Measurements from ENCODE around the gene C19orf47.

DNA sequence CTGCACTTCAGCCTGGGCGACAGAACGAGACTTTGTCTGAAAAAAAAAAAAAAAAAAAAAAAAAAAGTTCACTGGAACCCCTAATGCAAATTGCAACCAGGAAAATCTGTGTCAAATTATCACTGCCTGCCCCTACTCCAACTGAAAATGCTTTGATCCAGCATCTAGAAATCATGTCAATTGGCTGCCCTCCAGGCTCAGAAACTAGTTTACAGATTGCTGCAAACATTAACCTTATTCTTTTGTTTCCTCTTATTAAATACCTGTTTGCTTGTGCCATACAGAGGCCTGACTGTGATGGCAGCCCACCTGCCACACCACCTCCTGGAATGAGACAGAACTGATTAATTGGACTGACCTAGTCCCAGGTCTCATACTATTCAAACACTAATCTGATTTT is 44.4 kb downstream of the C19orf47 start:
- TF ChIP-seq POLR2AphosphoS5 (IDR thresholded peaks at IDR 0.05), result no peak
- TF ChIP-seq, protein P1, sequence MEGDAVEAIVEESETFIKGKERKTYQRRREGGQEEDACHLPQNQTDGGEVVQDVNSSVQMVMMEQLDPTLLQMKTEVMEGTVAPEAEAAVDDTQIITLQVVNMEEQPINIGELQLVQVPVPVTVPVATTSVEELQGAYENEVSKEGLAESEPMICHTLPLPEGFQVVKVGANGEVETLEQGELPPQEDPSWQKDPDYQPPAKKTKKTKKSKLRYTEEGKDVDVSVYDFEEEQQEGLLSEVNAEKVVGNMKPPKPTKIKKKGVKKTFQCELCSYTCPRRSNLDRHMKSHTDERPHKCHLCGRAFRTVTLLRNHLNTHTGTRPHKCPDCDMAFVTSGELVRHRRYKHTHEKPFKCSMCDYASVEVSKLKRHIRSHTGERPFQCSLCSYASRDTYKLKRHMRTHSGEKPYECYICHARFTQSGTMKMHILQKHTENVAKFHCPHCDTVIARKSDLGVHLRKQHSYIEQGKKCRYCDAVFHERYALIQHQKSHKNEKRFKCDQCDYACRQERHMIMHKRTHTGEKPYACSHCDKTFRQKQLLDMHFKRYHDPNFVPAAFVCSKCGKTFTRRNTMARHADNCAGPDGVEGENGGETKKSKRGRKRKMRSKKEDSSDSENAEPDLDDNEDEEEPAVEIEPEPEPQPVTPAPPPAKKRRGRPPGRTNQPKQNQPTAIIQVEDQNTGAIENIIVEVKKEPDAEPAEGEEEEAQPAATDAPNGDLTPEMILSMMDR (IDR thresholded peaks at IDR 0.05), result no peak
- no peak for TF ChIP-seq POLR2A (IDR thresholded peaks at IDR 0.05)
